ENCODE data around the gene DDX10.

The DDX10 gene

DNA sequence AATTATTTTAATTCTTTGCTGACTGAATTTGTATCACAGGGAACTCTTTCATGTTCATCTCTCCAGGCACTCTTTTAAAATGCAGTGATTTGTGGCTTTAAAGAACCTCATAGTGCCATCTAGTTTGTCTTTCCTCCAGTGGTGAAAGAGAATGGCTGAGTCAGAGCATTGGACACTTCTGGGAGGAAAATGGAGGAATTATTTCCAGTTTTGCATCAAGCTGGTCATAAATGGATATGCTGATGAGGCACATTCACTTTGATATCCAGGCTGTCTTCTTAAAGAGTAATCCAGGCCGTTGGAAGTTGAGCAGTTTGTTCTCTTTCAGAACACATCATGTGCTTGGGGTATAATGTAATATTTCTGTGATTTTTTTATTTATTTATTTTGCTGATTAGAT lies 273.7 kb downstream of the DDX10 start:
- Histone ChIP-seq H3K9me3 (ENCODE audit: insufficient read depth, low read length, severe bottlenecking) (no peaks in the 10 kb centered on the region), H3K4me2 (ENCODE audit: insufficient read depth, low read length) (no peak overlapping the region), H2AFZ (ENCODE audit: low read depth, low read length) (no peak overlapping the region), H3K79me2 (ENCODE audit: insufficient read depth, low read length) (no peaks in the 10 kb centered on the region), H3K36me3 (ENCODE audit: insufficient read depth, low read length) (peaks cover 15% of the 10 kb centered on the region; the same call in 1 of the 2 replicates), H3K9ac (ENCODE audit: low read depth, low read length) (no peak overlapping the region), H3K27ac (ENCODE audit: low read length) (no peak overlapping the region), H3K4me1 (ENCODE audit: insufficient read depth, low read length) (no peaks in the 10 kb centered on the region), H4K20me1 (ENCODE audit: insufficient read depth, low read length) (no peaks in the 10 kb centered on the region), H3K4me3 (ENCODE audit: low read depth in 1 of 2, low read length in 2 of 2) (no peak overlapping the region), H3K27me3 (ENCODE audit: insufficient read depth, low read length, poor library complexity) (no peaks in the 10 kb centered on the region)
- DNase-seq (no peak), ATAC-seq (ENCODE audit: insufficient read depth, low read depth) (no peak)
- TF ChIP-seq, protein P1, sequence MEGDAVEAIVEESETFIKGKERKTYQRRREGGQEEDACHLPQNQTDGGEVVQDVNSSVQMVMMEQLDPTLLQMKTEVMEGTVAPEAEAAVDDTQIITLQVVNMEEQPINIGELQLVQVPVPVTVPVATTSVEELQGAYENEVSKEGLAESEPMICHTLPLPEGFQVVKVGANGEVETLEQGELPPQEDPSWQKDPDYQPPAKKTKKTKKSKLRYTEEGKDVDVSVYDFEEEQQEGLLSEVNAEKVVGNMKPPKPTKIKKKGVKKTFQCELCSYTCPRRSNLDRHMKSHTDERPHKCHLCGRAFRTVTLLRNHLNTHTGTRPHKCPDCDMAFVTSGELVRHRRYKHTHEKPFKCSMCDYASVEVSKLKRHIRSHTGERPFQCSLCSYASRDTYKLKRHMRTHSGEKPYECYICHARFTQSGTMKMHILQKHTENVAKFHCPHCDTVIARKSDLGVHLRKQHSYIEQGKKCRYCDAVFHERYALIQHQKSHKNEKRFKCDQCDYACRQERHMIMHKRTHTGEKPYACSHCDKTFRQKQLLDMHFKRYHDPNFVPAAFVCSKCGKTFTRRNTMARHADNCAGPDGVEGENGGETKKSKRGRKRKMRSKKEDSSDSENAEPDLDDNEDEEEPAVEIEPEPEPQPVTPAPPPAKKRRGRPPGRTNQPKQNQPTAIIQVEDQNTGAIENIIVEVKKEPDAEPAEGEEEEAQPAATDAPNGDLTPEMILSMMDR (IDR thresholded peaks at IDR 0.05; ENCODE audit: borderline replicate concordance, extremely low read depth, low read length, poor library complexity, severe bottlenecking): no peak
- TF ChIP-seq EZH2 (IDR thresholded peaks at IDR 0.05; ENCODE audit: borderline replicate concordance, low read depth, low read length, severe bottlenecking): no peak

DNA sequence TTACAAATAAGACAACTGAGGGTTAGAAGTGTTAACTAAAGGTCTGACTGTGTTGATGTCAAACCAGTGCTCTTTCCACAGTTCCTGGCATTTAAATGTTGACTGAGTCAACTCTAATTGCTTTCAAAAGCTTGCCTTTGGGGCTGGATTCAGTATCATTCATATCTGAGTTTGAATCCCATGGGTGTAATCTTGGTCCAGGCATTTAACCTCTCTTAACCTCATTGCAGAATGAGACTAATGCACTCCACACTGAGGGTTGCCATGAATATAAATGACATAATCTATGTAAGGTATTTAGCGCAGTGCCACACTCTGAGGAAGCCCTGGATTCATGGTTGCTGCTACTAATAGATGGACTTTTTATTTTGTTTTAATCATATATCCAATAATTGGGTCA lies 274.3 kb downstream of the DDX10 start:
- TF ChIP-seq, protein P1 (IDR thresholded peaks at IDR 0.05; ENCODE audit: borderline replicate concordance, extremely low read depth, low read length, poor library complexity, severe bottlenecking): no peak
- no peak for TF ChIP-seq EZH2 (IDR thresholded peaks at IDR 0.05; ENCODE audit: borderline replicate concordance, low read depth, low read length, severe bottlenecking)
- ATAC-seq (ENCODE audit: insufficient read depth, low read depth) (no peak), DNase-seq (no peak)
- no peak overlapping the region for H3K4me2 ChIP-seq (ENCODE audit: insufficient read depth, low read length)
- H3K79me2 ChIP-seq (ENCODE audit: insufficient read depth, low read length): no peaks in the 10 kb centered on the region
- no peaks in the 10 kb centered on the region for H3K4me1 ChIP-seq (ENCODE audit: insufficient read depth, low read length)
- H4K20me1 ChIP-seq (ENCODE audit: insufficient read depth, low read length): no peaks in the 10 kb centered on the region
- H3K36me3 ChIP-seq (ENCODE audit: insufficient read depth, low read length): peaks cover 15% of the 10 kb centered on the region; the same call in 1 of the 2 replicates
- no peak overlapping the region for H2AFZ ChIP-seq (ENCODE audit: low read depth, low read length)
- no peak overlapping the region for H3K27ac ChIP-seq (ENCODE audit: low read length)
- no peak overlapping the region for H3K4me3 ChIP-seq (ENCODE audit: low read depth in 1 of 2, low read length in 2 of 2)
- H3K27me3 ChIP-seq (ENCODE audit: insufficient read depth, low read length, poor library complexity): no peaks in the 10 kb centered on the region
- H3K9ac ChIP-seq (ENCODE audit: low read depth, low read length): no peak overlapping the region
- no peaks in the 10 kb centered on the region for H3K9me3 ChIP-seq (ENCODE audit: insufficient read depth, low read length, severe bottlenecking)

DNA sequence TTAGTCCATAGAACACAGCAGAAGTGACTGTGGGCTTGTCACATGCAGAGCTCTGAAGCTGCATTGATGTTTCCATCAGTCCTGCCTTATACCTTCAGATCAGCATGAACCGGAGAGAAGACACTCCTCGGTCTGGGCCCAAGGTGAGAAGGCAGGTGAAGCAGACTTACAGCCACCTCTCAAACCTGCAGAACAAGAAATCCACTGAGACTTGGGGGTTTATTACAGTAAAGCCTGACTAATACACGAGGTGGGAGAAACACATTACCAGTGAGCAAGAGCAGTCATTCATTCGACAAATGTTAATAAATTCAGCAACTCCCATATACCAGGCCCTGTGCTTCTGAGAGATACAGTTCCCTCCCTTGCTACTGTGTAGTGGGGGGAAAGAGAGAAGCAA lies 279.0 kb downstream of the DDX10 start:
- Histone ChIP-seq H4K20me1 (ENCODE audit: insufficient read depth, low read length) (no peaks in the 10 kb centered on the region), H3K79me2 (ENCODE audit: insufficient read depth, low read length) (no peaks in the 10 kb centered on the region), H3K9ac (ENCODE audit: low read depth, low read length) (no peak overlapping the region), H3K4me1 (ENCODE audit: insufficient read depth, low read length) (no peaks in the 10 kb centered on the region), H2AFZ (ENCODE audit: low read depth, low read length) (no peak overlapping the region), H3K36me3 (ENCODE audit: insufficient read depth, low read length) (peaks cover 15% of the 10 kb centered on the region; the same call in 1 of the 2 replicates), H3K27ac (ENCODE audit: low read length) (no peak overlapping the region), H3K4me2 (ENCODE audit: insufficient read depth, low read length) (no peak overlapping the region), H3K4me3 (ENCODE audit: low read depth in 1 of 2, low read length in 2 of 2) (no peak overlapping the region), H3K27me3 (ENCODE audit: insufficient read depth, low read length, poor library complexity) (no peaks in the 10 kb centered on the region), H3K9me3 (ENCODE audit: insufficient read depth, low read length, severe bottlenecking) (no peaks in the 10 kb centered on the region)
- no peak for DNase-seq
- ATAC-seq (ENCODE audit: insufficient read depth, low read depth): no peak; the same call in 2 of the 3 replicates
- TF ChIP-seq, protein P1 (IDR thresholded peaks at IDR 0.05; ENCODE audit: borderline replicate concordance, extremely low read depth, low read length, poor library complexity, severe bottlenecking): no peak
- no peak for TF ChIP-seq EZH2 (IDR thresholded peaks at IDR 0.05; ENCODE audit: borderline replicate concordance, low read depth, low read length, severe bottlenecking)
